ENCODE measurements around the gene SDK1. TPM values are rescaled to one million over a fixed set of nuclear protein-coding genes. Genes with fewer than 3 reads are reported as not detected.

Gene SDK1
- total and polyA plus RNA-seq, 4 donors, result 0.12 to 0.47 (median 0.36) TPM

DNA sequence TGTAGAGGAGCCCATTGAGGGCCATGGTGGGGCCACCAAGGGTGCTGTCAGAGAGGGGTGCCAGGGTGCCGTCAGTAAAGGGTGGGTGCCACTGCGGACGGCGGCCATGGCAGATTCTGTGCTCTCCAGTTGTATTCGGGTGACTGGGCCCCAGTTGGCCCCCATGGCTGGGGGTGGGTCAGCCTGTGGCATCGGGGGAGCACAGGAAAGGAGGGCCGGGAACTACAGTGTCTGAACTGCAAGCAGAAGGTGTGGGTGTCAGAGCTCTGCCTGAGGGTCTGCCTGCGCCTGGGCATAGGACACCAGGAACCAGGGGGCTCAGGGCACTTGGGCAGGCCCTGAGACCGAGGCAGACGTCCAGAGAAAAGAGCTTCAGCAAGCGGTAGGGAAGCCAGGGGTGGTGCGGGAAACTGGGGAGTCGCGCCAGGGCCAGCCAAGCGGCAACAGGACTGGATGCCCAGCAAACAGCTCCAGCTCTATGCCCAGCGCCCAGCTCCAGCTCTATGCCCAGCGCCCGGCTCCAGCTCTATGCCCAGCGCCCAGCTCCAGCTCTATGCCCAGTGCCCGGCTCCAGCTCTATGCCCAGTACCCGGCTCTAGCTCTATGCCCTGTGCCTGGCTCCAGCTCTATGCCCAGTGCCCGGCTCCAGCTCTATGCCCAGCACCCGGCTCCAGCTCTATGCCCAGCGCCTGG is 878.8 kb downstream of the SDK1 start:
- Histone ChIP-seq H3K27ac (ENCODE audit: low read depth in 1 of 2, low read length in 2 of 2) (no peak overlapping the region), H3K9ac (ENCODE audit: low read depth in 1 of 2, low read length in 2 of 2) (no peak overlapping the region), H3K9me3 (ENCODE audit: control insufficient read depth in 4 of 4, low read length in 3 of 4) (no peaks in the 10 kb centered on the region), H3K27me3 (ENCODE audit: control insufficient read depth in 4 of 4, insufficient read depth in 4 of 4, low read length in 3 of 4) (no peaks in the 10 kb centered on the region), H3K4me3 (ENCODE audit: low read depth in 1 of 3, low read length in 3 of 3) (no peak overlapping the region), H3K4me1 (ENCODE audit: control insufficient read depth in 4 of 4, insufficient read depth in 4 of 4, low read length in 3 of 4) (no peaks in the 10 kb centered on the region), H3K36me3 (ENCODE audit: control insufficient read depth in 4 of 4, insufficient read depth in 3 of 4, low read depth in 1 of 4, low read length in 3 of 4) (no peaks in the 10 kb centered on the region)
- TF ChIP-seq TAF1 (conservative IDR thresholded peaks at IDR 0.05), result no peak
- TF ChIP-seq RAD21 (IDR thresholded peaks at IDR 0.05), result no peak
- no peak for TF ChIP-seq MAX (IDR thresholded peaks at IDR 0.05)
- no peak for TF ChIP-seq RXRA (IDR thresholded peaks at IDR 0.05)
- no peak for TF ChIP-seq FOXA2 (IDR thresholded peaks at IDR 0.05)
- WGBS, result 97% methylated on average over 24 of the region's 24 CpGs
- no peak for DNase-seq (ENCODE audit: low spot score)

- Histone ChIP-seq H3K27me3 (ENCODE audit: control insufficient read depth in 4 of 4, insufficient read depth in 4 of 4, low read length in 3 of 4) (no peaks in the 10 kb centered on the region), H3K27ac (ENCODE audit: low read depth in 1 of 2, low read length in 2 of 2) (no peak overlapping the region), H3K4me1 (ENCODE audit: control insufficient read depth in 4 of 4, insufficient read depth in 4 of 4, low read length in 3 of 4) (peaks cover 0 to 4% (median 0%) of the 10 kb centered on the region in 4 donors), H3K36me3 (ENCODE audit: control insufficient read depth in 4 of 4, insufficient read depth in 3 of 4, low read depth in 1 of 4, low read length in 3 of 4) (no peaks in the 10 kb centered on the region), H3K9me3 (ENCODE audit: control insufficient read depth in 4 of 4, low read length in 3 of 4) (no peaks in the 10 kb centered on the region), H3K9ac (ENCODE audit: low read depth in 1 of 2, low read length in 2 of 2) (no peak overlapping the region), H3K4me3 (ENCODE audit: low read depth in 1 of 3, low read length in 3 of 3) (no peak overlapping the region)
- 87% methylated on average over 7 of the region's 7 CpGs for WGBS
- no peak for TF ChIP-seq CTCF (IDR thresholded peaks at IDR 0.05; ENCODE audit: low read depth, low read length, missing input control)
- no peak for TF ChIP-seq HNF4A (conservative IDR thresholded peaks at IDR 0.05)
- no peak for TF ChIP-seq YY1 (IDR thresholded peaks at IDR 0.05)
- DNase-seq (ENCODE audit: low spot score), result no peak
These were observed 880.4 kb downstream of the SDK1 start for GRCh38 chr7:4181446-4181845.

DNA sequence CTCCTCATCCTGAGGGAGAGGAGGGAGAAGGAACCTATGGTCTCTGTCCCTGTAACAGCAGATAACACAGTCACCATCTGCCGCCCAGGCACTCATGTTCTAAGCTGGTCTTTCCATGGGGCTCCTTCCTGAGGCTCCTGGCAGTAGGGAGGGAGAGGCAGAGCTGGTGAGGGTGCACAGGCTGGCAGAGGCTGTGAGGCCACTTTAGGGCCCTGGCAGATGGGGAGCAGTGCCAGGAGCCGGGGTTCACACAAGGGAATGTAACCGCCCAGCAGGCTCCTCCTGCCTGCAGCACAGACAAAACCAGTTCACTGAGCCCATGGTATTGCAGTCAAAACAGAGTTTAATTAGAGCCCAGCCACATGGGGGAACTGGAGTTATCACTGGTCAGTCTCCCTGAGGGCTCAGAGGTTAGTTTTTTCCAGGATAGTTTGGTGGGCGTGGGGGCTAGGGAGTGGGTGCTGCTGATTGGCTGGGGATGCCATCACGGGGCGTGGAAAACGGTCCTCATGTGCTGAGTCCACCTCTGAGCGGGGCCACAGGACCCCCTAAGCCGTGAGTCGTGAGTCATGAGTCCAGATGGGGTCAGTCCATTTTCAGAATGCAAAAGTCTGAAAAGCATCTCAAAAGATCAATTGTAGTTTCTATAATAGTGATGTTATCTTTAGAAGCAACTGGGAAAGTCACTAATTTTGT is 881.7 kb downstream of the SDK1 start:
- Histone ChIP-seq H3K9me3 (ENCODE audit: control insufficient read depth in 4 of 4, low read length in 3 of 4) (no peaks in the 10 kb centered on the region), H3K9ac (ENCODE audit: low read depth in 1 of 2, low read length in 2 of 2) (no peak overlapping the region), H3K36me3 (ENCODE audit: control insufficient read depth in 4 of 4, insufficient read depth in 3 of 4, low read depth in 1 of 4, low read length in 3 of 4) (no peaks in the 10 kb centered on the region), H3K27ac (ENCODE audit: low read depth in 1 of 2, low read length in 2 of 2) (no peak overlapping the region), H3K27me3 (ENCODE audit: control insufficient read depth in 4 of 4, insufficient read depth in 4 of 4, low read length in 3 of 4) (no peaks in the 10 kb centered on the region), H3K4me3 (ENCODE audit: low read depth in 1 of 3, low read length in 3 of 3) (no peak overlapping the region), H3K4me1 (ENCODE audit: control insufficient read depth in 4 of 4, insufficient read depth in 4 of 4, low read length in 3 of 4) (peaks cover 0 to 4% (median 0%) of the 10 kb centered on the region in 4 donors)
- DNase-seq (ENCODE audit: low spot score), result no peak
- WGBS, result 95% methylated on average over 10 of the region's 10 CpGs
- TF ChIP-seq REST (IDR thresholded peaks at IDR 0.05), result no peak
- TF ChIP-seq CTCF (IDR thresholded peaks at IDR 0.05; ENCODE audit: low read depth, low read length, missing input control), result no peak
- TF ChIP-seq RXRA (IDR thresholded peaks at IDR 0.05), result no peak
- no peak for TF ChIP-seq HNF4A (conservative IDR thresholded peaks at IDR 0.05)
- no peak for TF ChIP-seq TAF1 (conservative IDR thresholded peaks at IDR 0.05)
- TF ChIP-seq FOXA1 (IDR thresholded peaks at IDR 0.05), result no peak
- no peak for TF ChIP-seq JUND (IDR thresholded peaks at IDR 0.05)
- TF ChIP-seq, protein P1, sequence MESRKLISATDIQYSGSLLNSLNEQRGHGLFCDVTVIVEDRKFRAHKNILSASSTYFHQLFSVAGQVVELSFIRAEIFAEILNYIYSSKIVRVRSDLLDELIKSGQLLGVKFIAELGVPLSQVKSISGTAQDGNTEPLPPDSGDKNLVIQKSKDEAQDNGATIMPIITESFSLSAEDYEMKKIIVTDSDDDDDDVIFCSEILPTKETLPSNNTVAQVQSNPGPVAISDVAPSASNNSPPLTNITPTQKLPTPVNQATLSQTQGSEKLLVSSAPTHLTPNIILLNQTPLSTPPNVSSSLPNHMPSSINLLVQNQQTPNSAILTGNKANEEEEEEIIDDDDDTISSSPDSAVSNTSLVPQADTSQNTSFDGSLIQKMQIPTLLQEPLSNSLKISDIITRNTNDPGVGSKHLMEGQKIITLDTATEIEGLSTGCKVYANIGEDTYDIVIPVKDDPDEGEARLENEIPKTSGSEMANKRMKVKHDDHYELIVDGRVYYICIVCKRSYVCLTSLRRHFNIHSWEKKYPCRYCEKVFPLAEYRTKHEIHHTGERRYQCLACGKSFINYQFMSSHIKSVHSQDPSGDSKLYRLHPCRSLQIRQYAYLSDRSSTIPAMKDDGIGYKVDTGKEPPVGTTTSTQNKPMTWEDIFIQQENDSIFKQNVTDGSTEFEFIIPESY (IDR thresholded peaks at IDR 0.05), result no peak
- TF ChIP-seq NR2F2 (IDR thresholded peaks at IDR 0.05), result no peak
- TF ChIP-seq YY1 (IDR thresholded peaks at IDR 0.05), result no peak
- no peak for TF ChIP-seq ATF3 (IDR thresholded peaks at IDR 0.05)
- no peak for TF ChIP-seq RAD21 (IDR thresholded peaks at IDR 0.05)
- no peak for TF ChIP-seq FOXA2 (IDR thresholded peaks at IDR 0.05)
- no peak for TF ChIP-seq EGR1 (IDR thresholded peaks at IDR 0.05; ENCODE audit: low read depth in 2 of 2)
- no peak for TF ChIP-seq SP1 (IDR thresholded peaks at IDR 0.05)

Measured in liver (tissue), 9 donors.